ENCODE measurements around the gene MAST3. TPM values are rescaled to one million over a fixed set of nuclear protein-coding genes. Genes with fewer than 3 reads are reported as not detected.

MAST3 gene
- total RNA-seq, 1 donor from 2014 or later, result 16.6 TPM

GRCh38 chr19:18107235-18107634 lies 9.7 kb downstream of the MAST3 start:
- no peak for DNase-seq (ENCODE audit: low spot score)
- Mint-ChIP-seq H3K27me3 (ENCODE audit: low read depth) (no peaks in the 10 kb centered on the region), H3K36me3 (ENCODE audit: low read depth) (no peaks in the 10 kb centered on the region), H3K4me3 (ENCODE audit: low read depth) (peak overlapping the region; percentile 23), H3K9me3 (no peaks in the 10 kb centered on the region), H3K4me1 (ENCODE audit: low read depth) (peaks cover 13% of the 10 kb centered on the region), H3K27ac (no peak overlapping the region)
- intact Hi-C loops (cut with micrococcal nuclease), result no loop called here

- no peak for DNase-seq (ENCODE audit: low spot score)
- no peak overlapping the region for H3K27ac Mint-ChIP-seq
- intact Hi-C loops (cut with micrococcal nuclease), result no loop called here
- H3K9me3 Mint-ChIP-seq, result no peaks in the 10 kb centered on the region
- no peaks in the 10 kb centered on the region for H3K36me3 Mint-ChIP-seq (ENCODE audit: low read depth)
- no peaks in the 10 kb centered on the region for H3K27me3 Mint-ChIP-seq (ENCODE audit: low read depth)
- peaks cover 14% of the 10 kb centered on the region for H3K4me1 Mint-ChIP-seq (ENCODE audit: low read depth)
- H3K4me3 Mint-ChIP-seq (ENCODE audit: low read depth), result peak overlapping the region; percentile 72
These were observed 11.3 kb downstream of the MAST3 start for GRCh38 chr19:18108897-18109296.

DNA sequence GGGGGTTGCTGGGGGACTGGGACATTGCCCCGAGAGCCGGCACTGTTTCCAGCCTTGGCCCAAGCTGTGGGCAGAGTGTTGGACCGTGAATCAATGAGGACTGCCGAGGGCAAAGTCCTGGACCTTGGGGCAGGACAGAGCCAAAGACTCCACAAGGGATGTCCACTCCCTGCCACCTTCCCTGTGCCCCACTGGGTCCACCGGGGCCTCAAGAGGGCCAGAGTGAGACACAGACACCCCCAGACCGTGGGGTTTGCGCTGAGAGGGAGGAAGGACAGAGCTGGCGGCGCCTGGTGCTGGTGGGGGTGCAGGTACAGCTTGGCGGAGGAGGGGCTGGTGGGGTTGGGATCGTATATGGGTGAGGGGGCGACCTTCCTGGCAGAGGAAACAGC lies 11.8 kb downstream of the MAST3 start:
- no peak overlapping the region for H3K27ac Mint-ChIP-seq
- no peaks in the 10 kb centered on the region for H3K36me3 Mint-ChIP-seq (ENCODE audit: low read depth)
- H3K27me3 Mint-ChIP-seq (ENCODE audit: low read depth), result no peaks in the 10 kb centered on the region
- H3K4me3 Mint-ChIP-seq (ENCODE audit: low read depth), result peak overlapping the region; percentile 72
- peaks cover 14% of the 10 kb centered on the region for H3K4me1 Mint-ChIP-seq (ENCODE audit: low read depth)
- no peaks in the 10 kb centered on the region for H3K9me3 Mint-ChIP-seq
- intact Hi-C loops (cut with micrococcal nuclease), result no loop called here
- DNase-seq (ENCODE audit: low spot score), result no peak

GRCh38 chr19:18109733-18110608 lies 12.4 kb downstream of the MAST3 start:
- H3K4me1 Mint-ChIP-seq (ENCODE audit: low read depth), result peaks cover 9% of the 10 kb centered on the region
- H3K36me3 Mint-ChIP-seq (ENCODE audit: low read depth), result no peaks in the 10 kb centered on the region
- no peaks in the 10 kb centered on the region for H3K9me3 Mint-ChIP-seq
- intact Hi-C loops (cut with micrococcal nuclease), result no loop called here
- no peaks in the 10 kb centered on the region for H3K27me3 Mint-ChIP-seq (ENCODE audit: low read depth)
- no peak overlapping the region for H3K27ac Mint-ChIP-seq
- no peak for DNase-seq (ENCODE audit: low spot score)
- H3K4me3 Mint-ChIP-seq (ENCODE audit: low read depth), result peak overlapping the region; percentile 73

DNA sequence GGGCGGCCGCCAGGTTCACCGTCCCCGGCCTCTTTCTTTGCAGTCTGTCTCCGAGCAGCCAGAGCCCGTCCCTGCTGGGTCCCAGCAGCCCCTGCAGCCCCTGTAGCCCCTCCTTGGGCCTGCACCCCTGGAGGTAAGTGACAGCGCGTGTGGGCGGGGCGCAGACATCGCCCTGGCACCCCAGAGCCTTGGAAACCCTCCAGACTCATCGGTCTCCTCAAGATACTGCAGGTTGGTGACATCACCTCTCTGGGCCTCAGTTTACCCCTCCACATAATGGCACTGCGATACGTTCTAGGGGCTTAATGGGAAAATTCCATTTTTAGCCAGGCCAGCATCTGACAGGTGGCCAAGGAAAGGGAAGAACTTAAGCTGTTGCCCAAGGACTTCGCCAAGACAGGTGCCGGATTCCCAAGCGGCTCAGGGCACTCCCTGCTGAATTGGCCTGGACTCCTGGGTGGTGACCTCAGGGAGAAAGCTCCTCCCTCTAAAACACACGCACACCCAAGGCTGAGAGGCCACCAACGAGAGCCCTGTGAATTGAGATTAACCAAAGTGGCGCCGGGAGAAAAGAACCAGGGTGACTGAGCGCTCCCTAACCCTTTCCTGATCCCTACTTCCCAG lies 13.1 kb downstream of the MAST3 start:
- no peak overlapping the region for H3K27ac Mint-ChIP-seq
- intact Hi-C loops (cut with micrococcal nuclease), result no loop called here
- H3K4me1 Mint-ChIP-seq (ENCODE audit: low read depth), result peaks cover 9% of the 10 kb centered on the region
- H3K9me3 Mint-ChIP-seq, result no peaks in the 10 kb centered on the region
- no peaks in the 10 kb centered on the region for H3K27me3 Mint-ChIP-seq (ENCODE audit: low read depth)
- H3K4me3 Mint-ChIP-seq (ENCODE audit: low read depth), result peak overlapping the region; percentile 73
- H3K36me3 Mint-ChIP-seq (ENCODE audit: low read depth), result no peaks in the 10 kb centered on the region
- DNase-seq (ENCODE audit: low spot score), result no peak

DNA sequence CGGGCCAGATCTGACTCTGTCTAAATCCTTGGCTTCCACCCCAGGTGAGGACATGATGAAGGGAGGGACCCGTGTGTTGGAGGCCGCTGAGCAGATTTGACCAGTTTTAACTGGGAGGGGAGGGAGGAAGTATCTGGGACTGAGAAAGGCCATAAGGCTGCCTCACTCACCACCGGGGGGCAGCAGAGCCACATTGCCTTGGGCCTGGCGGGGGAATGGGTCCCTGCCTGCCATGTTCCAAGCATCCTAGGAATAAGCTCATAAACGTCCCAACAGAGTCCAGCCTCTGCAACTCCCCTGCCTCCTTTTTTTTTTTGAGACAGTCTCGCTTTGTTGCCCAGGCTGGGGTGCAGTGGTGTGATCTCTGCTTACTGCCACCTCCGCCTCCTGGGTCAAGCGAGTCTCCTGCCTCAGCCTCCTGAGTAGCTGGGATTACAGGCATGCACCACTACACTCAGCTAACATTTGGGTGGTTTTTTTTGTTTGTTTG lies 15.5 kb downstream of the MAST3 start:
- Mint-ChIP-seq H3K27ac (no peak overlapping the region), H3K9me3 (no peaks in the 10 kb centered on the region), H3K36me3 (ENCODE audit: low read depth) (no peaks in the 10 kb centered on the region), H3K27me3 (ENCODE audit: low read depth) (no peaks in the 10 kb centered on the region), H3K4me3 (ENCODE audit: low read depth) (no peak overlapping the region), H3K4me1 (ENCODE audit: low read depth) (peaks cover 13% of the 10 kb centered on the region)
- intact Hi-C loops (cut with micrococcal nuclease), result loop anchor here (1.0 kb wide), 1 partner anchor 55 kb away; no protein-coding TSS in a partner anchor
- peak; percentile 64 for DNase-seq (ENCODE audit: low spot score)

- no peak overlapping the region for H3K27ac Mint-ChIP-seq
- peaks cover 15% of the 10 kb centered on the region for H3K4me1 Mint-ChIP-seq (ENCODE audit: low read depth)
- no peak for DNase-seq (ENCODE audit: low spot score)
- no peaks in the 10 kb centered on the region for H3K27me3 Mint-ChIP-seq (ENCODE audit: low read depth)
- H3K9me3 Mint-ChIP-seq, result no peaks in the 10 kb centered on the region
- intact Hi-C loops (cut with micrococcal nuclease), result loop anchor here (1.0 kb wide), 1 partner anchor 54 kb away; no protein-coding TSS in a partner anchor
- H3K36me3 Mint-ChIP-seq (ENCODE audit: low read depth), result no peaks in the 10 kb centered on the region
- no peak overlapping the region for H3K4me3 Mint-ChIP-seq (ENCODE audit: low read depth)
These were observed 16.2 kb downstream of the MAST3 start for GRCh38 chr19:18113827-18114226.

GRCh38 chr19:18114483-18114882 lies 16.9 kb downstream of the MAST3 start:
- no peak overlapping the region for H3K4me3 Mint-ChIP-seq (ENCODE audit: low read depth)
- peaks cover 19% of the 10 kb centered on the region for H3K4me1 Mint-ChIP-seq (ENCODE audit: low read depth)
- no peak overlapping the region for H3K27ac Mint-ChIP-seq
- intact Hi-C loops (cut with micrococcal nuclease), result no loop called here
- no peaks in the 10 kb centered on the region for H3K27me3 Mint-ChIP-seq (ENCODE audit: low read depth)
- H3K36me3 Mint-ChIP-seq (ENCODE audit: low read depth), result no peaks in the 10 kb centered on the region
- DNase-seq (ENCODE audit: low spot score), result no peak
- H3K9me3 Mint-ChIP-seq, result no peaks in the 10 kb centered on the region

- intact Hi-C loops (cut with micrococcal nuclease), result no loop called here
- H3K4me3 Mint-ChIP-seq (ENCODE audit: low read depth), result peak overlapping the region; percentile 63
- H3K9me3 Mint-ChIP-seq, result no peaks in the 10 kb centered on the region
- H3K4me1 Mint-ChIP-seq (ENCODE audit: low read depth), result peaks cover 26% of the 10 kb centered on the region
- H3K36me3 Mint-ChIP-seq (ENCODE audit: low read depth), result no peaks in the 10 kb centered on the region
- DNase-seq (ENCODE audit: low spot score), result no peak
- H3K27me3 Mint-ChIP-seq (ENCODE audit: low read depth), result no peaks in the 10 kb centered on the region
- H3K27ac Mint-ChIP-seq, result peak overlapping the region; percentile 58
These were observed 19.8 kb downstream of the MAST3 start for GRCh38 chr19:18117364-18117691.

- intact Hi-C loops (cut with micrococcal nuclease), result no loop called here
- peaks cover 3% of the 10 kb centered on the region for H3K36me3 Mint-ChIP-seq (ENCODE audit: low read depth)
- H3K27ac Mint-ChIP-seq, result peak overlapping the region; percentile 58
- H3K4me1 Mint-ChIP-seq (ENCODE audit: low read depth), result peaks cover 23% of the 10 kb centered on the region
- peak; percentile 94 for DNase-seq (ENCODE audit: low spot score)
- no peaks in the 10 kb centered on the region for H3K27me3 Mint-ChIP-seq (ENCODE audit: low read depth)
- H3K9me3 Mint-ChIP-seq, result no peaks in the 10 kb centered on the region
- H3K4me3 Mint-ChIP-seq (ENCODE audit: low read depth), result peak overlapping the region; percentile 74
These were observed 20.3 kb downstream of the MAST3 start for GRCh38 chr19:18117692-18118378.

- H3K27me3 Mint-ChIP-seq (ENCODE audit: low read depth), result no peaks in the 10 kb centered on the region
- peaks cover 23% of the 10 kb centered on the region for H3K4me1 Mint-ChIP-seq (ENCODE audit: low read depth)
- no peak for DNase-seq (ENCODE audit: low spot score)
These were observed 20.9 kb downstream of the MAST3 start for GRCh38 chr19:18118420-18119012.

DNA sequence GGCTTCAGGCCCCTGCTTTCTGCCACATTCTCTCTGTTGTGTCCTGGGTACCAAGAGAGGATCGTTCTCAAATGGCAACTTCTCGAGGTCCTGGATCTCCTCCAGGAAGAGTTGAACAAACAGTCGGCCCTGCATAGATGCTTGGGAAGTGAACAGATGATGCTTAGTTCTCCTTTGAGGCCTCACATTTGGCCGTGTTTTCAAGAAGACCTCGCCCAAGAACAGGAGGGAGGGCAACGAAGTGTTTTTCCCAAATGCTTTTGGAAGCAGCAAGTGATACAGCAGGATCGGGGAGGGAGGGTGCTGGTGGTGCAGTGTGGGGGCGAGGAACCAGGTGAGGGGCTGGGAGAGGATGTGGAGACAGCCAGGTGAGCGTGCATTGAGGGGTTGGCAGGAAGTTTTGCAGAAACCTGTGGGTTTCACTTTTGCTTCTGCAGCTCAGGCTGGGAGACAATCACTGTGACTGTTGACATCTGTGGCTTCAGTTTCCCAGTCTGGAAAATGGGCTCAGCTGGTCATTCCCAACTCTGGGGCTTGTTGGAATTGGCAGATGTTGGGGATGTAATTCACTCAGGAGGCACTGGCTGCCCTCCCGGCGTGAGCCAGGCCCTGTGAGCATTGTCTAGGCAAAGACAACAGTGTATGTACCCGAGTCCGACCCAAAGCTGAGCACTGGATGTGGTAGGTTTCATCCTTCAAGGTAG lies 21.6 kb downstream of the MAST3 start:
- Mint-ChIP-seq H3K9me3 (no peaks in the 10 kb centered on the region), H3K36me3 (ENCODE audit: low read depth) (peaks cover 13% of the 10 kb centered on the region), H3K4me3 (ENCODE audit: low read depth) (peak overlapping the region; percentile 74), H3K27me3 (ENCODE audit: low read depth) (no peaks in the 10 kb centered on the region), H3K27ac (peak overlapping the region; percentile 85), H3K4me1 (ENCODE audit: low read depth) (peaks cover 23% of the 10 kb centered on the region)
- intact Hi-C loops (cut with micrococcal nuclease), result loop anchor here (1.0 kb wide), 1 partner anchor 33 kb away; no protein-coding TSS in a partner anchor
- DNase-seq (ENCODE audit: low spot score), result peak; percentile 61

More at GRCh38 chr19:18118420-18119012, 20.9 kb downstream of the MAST3 start:
- intact Hi-C loops (cut with micrococcal nuclease), result loop anchor here (1.0 kb wide), 1 partner anchor 34 kb away; no protein-coding TSS in a partner anchor
- H3K4me3 Mint-ChIP-seq (ENCODE audit: low read depth), result peak overlapping the region; percentile 74
- peaks cover 7% of the 10 kb centered on the region for H3K36me3 Mint-ChIP-seq (ENCODE audit: low read depth)
- peak overlapping the region; percentile 85 for H3K27ac Mint-ChIP-seq
- no peaks in the 10 kb centered on the region for H3K9me3 Mint-ChIP-seq
